SK-N-SH treated with all-trans-retinoic acid at 6 μM for 48 hours (cell line): ENCODE measurements around the gene NRXN2.

Experiments
- ATAC-seq: fragments of 200-7000 bp; cut with Tn5 transposase; 3 replicates; pipeline ENCODE4 v1.9.1; 2020; ENCODE audit warnings: mild to moderate bottlenecking, moderate library complexity
- ARNTL ChIP-seq: fragments of 450-650 bp; formaldehyde crosslinking; IDR thresholded peaks from 2 replicates; pipeline ENCODE4 v1.5.0; 2020; ENCODE audit warnings: low read depth, mild to moderate bottlenecking, moderate library complexity, borderline replicate concordance
- BACH2 ChIP-seq: fragments of 250-450 bp; sonication (Bioruptor Pico); IDR thresholded peaks from 2 replicates; pipeline ENCODE4 v1.9.0; 2021; ENCODE audit warnings: mild to moderate bottlenecking, borderline replicate concordance
- CSDC2 ChIP-seq: fragments of 250-450 bp; sonication (Bioruptor Pico); IDR thresholded peaks from 2 replicates; pipeline ENCODE4 v1.5.0; 2020; ENCODE audit warnings: mild to moderate bottlenecking, moderate library complexity
- ESRRG ChIP-seq: fragments of 250-450 bp; sonication (Bioruptor Pico); IDR thresholded peaks from 2 replicates; pipeline ENCODE4 v1.6.1; 2021; ENCODE audit warnings: mild to moderate bottlenecking
- GLIS3 ChIP-seq: fragments of 250-450 bp; sonication (Bioruptor Pico); IDR thresholded peaks from 2 replicates; pipeline ENCODE4 v1.5.0; 2020; ENCODE audit warnings: mild to moderate bottlenecking, moderate library complexity
- ISL1 ChIP-seq: fragments of 250-450 bp; sonication (Bioruptor Pico); IDR thresholded peaks from 2 replicates; pipeline ENCODE4 v2.1.2; 2022; ENCODE audit warnings: mild to moderate bottlenecking, moderate library complexity
- OSR1 ChIP-seq: fragments of 250-450 bp; sonication (Bioruptor Pico); IDR thresholded peaks from 2 replicates; pipeline ENCODE4 v1.8.0; 2022; ENCODE audit warnings: moderate library complexity, mild to moderate bottlenecking, inconsistent platforms
- PPARA ChIP-seq: fragments of 250-450 bp; sonication (Bioruptor Pico); IDR thresholded peaks from 2 replicates; pipeline ENCODE4 v1.5.0; 2020; ENCODE audit warnings: mild to moderate bottlenecking, borderline replicate concordance
- RARB ChIP-seq: fragments of 250-450 bp; sonication (Bioruptor Pico); IDR thresholded peaks from 2 replicates; pipeline ENCODE4 v1.8.0; 2021; ENCODE audit warnings: mild to moderate bottlenecking, moderate library complexity
- SNAI2 ChIP-seq: fragments of 250-450 bp; sonication (Bioruptor Pico); IDR thresholded peaks from 2 replicates; pipeline ENCODE4 v1.5.0; 2020; ENCODE audit warnings: mild to moderate bottlenecking, moderate library complexity
- TCF4 ChIP-seq: fragments of 250-450 bp; sonication (Bioruptor Pico); IDR thresholded peaks from 2 replicates; pipeline ENCODE4 v1.8.0; 2021; ENCODE audit warnings: mild to moderate bottlenecking, moderate library complexity, borderline replicate concordance
- TOX ChIP-seq: fragments of 250-450 bp; sonication (Bioruptor Pico); IDR thresholded peaks from 2 replicates; pipeline ENCODE4 v1.8.0; 2021; ENCODE audit warnings: mild to moderate bottlenecking, moderate library complexity, borderline replicate concordance
- ZC3H10 ChIP-seq: fragments of 250-450 bp; sonication (Bioruptor Pico); IDR thresholded peaks from 2 replicates; pipeline ENCODE4 v1.5.1; 2021; ENCODE audit warnings: mild to moderate bottlenecking, moderate library complexity
- ZFP3 ChIP-seq: fragments of 250-450 bp; sonication (Bioruptor Pico); IDR thresholded peaks from 2 replicates; pipeline ENCODE4 v1.5.0; 2020; ENCODE audit warnings: mild to moderate bottlenecking, moderate library complexity
- ZFP30 ChIP-seq: fragments of 450-650 bp; formaldehyde crosslinking; IDR thresholded peaks from 2 replicates; pipeline ENCODE4 v1.5.0; 2022; ENCODE audit warnings: mild to moderate bottlenecking, moderate library complexity
- ZNF565 ChIP-seq: fragments of 450-650 bp; formaldehyde crosslinking; conservative IDR thresholded peaks from 2 replicates; pipeline ENCODE4 v1.5.0; 2020; ENCODE audit warnings: low read depth, mild to moderate bottlenecking, moderate library complexity
- ZNF70 ChIP-seq: fragments of 450-650 bp; formaldehyde crosslinking; IDR thresholded peaks from 2 replicates; pipeline ENCODE4 v1.5.0; 2020; ENCODE audit warnings: mild to moderate bottlenecking, moderate library complexity
- ZNF8 ChIP-seq: fragments of 450-650 bp; formaldehyde crosslinking; IDR thresholded peaks from 2 replicates; pipeline ENCODE4 v1.5.0; 2020; ENCODE audit warnings: mild to moderate bottlenecking, moderate library complexity
- TF ChIP-seq, protein P1 (sequence below): fragments of 250-450 bp; sonication (Bioruptor Pico); IDR thresholded peaks from 2 replicates; pipeline ENCODE4 v1.5.0; 2020; ENCODE audit warnings: mild to moderate bottlenecking, moderate library complexity
- TF ChIP-seq, protein P2 (sequence below): fragments of 250-450 bp; sonication (Bioruptor Pico); IDR thresholded peaks from 2 replicates; pipeline ENCODE4 v1.8.0; 2021; ENCODE audit warnings: low read depth, mild to moderate bottlenecking, moderate library complexity, borderline replicate concordance
- TF ChIP-seq, protein P3 (sequence below): fragments of 250-450 bp; sonication (Bioruptor Pico); IDR thresholded peaks from 2 replicates; pipeline ENCODE4 v1.8.0; 2020; ENCODE audit warnings: mild to moderate bottlenecking, moderate library complexity, borderline replicate concordance
- TF ChIP-seq, protein P4 (sequence below): fragments of 250-450 bp; sonication (Bioruptor Pico); IDR thresholded peaks from 2 replicates; pipeline ENCODE4 v1.5.1; 2021; ENCODE audit warnings: mild to moderate bottlenecking, moderate library complexity
- TF ChIP-seq, protein P5 (sequence below): fragments of 250-450 bp; sonication (Bioruptor Pico); IDR thresholded peaks from 2 replicates; pipeline ENCODE4 v1.5.1; 2020; ENCODE audit warnings: low read depth, mild to moderate bottlenecking, moderate library complexity

NRXN2 gene

DNA sequence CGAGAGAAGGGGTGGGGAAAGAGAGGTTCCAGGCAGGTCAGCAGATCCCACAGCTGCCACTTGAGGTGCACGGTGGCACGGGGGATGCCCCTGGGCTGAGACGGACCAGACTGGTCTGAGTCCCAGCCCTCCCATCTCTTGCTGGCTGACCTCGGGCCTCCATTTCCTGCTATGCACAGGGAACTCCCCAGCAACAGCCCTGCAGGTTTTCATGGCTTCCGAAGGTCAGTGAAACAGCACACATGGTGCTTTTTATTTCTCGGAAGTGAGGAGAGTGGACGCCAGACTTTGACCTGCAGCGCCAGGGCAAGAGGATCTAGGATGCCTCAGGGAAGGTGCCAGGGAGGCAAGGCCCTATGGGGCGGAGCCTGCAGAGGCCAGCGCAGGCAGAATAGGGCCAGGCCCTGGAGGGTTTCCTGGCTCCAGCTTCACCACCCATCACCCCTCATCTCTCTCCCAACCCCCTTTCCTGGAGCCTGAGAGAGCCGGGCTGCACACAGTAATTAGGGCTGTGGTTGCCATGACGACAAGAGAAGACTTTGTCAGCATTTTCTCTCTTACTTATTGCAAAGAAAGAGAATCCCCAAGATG is 102.5 kb downstream of the NRXN2 start:
- ATAC-seq, result no peak; the same call in 2 of the 3 replicates
- TF ChIP-seq ISL1 (CRISPR knock-in tag), result no peak
- TF ChIP-seq, protein P1, sequence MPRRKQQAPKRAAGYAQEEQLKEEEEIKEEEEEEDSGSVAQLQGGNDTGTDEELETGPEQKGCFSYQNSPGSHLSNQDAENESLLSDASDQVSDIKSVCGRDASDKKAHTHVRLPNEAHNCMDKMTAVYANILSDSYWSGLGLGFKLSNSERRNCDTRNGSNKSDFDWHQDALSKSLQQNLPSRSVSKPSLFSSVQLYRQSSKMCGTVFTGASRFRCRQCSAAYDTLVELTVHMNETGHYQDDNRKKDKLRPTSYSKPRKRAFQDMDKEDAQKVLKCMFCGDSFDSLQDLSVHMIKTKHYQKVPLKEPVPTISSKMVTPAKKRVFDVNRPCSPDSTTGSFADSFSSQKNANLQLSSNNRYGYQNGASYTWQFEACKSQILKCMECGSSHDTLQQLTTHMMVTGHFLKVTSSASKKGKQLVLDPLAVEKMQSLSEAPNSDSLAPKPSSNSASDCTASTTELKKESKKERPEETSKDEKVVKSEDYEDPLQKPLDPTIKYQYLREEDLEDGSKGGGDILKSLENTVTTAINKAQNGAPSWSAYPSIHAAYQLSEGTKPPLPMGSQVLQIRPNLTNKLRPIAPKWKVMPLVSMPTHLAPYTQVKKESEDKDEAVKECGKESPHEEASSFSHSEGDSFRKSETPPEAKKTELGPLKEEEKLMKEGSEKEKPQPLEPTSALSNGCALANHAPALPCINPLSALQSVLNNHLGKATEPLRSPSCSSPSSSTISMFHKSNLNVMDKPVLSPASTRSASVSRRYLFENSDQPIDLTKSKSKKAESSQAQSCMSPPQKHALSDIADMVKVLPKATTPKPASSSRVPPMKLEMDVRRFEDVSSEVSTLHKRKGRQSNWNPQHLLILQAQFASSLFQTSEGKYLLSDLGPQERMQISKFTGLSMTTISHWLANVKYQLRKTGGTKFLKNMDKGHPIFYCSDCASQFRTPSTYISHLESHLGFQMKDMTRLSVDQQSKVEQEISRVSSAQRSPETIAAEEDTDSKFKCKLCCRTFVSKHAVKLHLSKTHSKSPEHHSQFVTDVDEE, result no peak; the same call in 1 of the 2 replicates
- no peak for TF ChIP-seq TCF4 (CRISPR knock-in tag)
- no peak for TF ChIP-seq OSR1 (CRISPR knock-in tag)
- no peak for TF ChIP-seq ZNF565 (CRISPR knock-in tag)
- no peak for TF ChIP-seq ZNF8
- no peak for TF ChIP-seq BACH2
- TF ChIP-seq, protein P2, sequence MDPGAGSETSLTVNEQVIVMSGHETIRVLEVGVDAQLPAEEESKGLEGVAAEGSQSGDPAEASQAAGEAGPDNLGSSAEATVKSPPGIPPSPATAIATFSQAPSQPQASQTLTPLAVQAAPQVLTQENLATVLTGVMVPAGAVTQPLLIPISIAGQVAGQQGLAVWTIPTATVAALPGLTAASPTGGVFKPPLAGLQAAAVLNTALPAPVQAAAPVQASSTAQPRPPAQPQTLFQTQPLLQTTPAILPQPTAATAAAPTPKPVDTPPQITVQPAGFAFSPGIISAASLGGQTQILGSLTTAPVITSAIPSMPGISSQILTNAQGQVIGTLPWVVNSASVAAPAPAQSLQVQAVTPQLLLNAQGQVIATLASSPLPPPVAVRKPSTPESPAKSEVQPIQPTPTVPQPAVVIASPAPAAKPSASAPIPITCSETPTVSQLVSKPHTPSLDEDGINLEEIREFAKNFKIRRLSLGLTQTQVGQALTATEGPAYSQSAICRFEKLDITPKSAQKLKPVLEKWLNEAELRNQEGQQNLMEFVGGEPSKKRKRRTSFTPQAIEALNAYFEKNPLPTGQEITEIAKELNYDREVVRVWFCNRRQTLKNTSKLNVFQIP (CRISPR knock-in tag), result no peak
- TF ChIP-seq SNAI2, result no peak
- TF ChIP-seq ZFP30 (CRISPR knock-in tag), result no peak
- TF ChIP-seq, protein P3, sequence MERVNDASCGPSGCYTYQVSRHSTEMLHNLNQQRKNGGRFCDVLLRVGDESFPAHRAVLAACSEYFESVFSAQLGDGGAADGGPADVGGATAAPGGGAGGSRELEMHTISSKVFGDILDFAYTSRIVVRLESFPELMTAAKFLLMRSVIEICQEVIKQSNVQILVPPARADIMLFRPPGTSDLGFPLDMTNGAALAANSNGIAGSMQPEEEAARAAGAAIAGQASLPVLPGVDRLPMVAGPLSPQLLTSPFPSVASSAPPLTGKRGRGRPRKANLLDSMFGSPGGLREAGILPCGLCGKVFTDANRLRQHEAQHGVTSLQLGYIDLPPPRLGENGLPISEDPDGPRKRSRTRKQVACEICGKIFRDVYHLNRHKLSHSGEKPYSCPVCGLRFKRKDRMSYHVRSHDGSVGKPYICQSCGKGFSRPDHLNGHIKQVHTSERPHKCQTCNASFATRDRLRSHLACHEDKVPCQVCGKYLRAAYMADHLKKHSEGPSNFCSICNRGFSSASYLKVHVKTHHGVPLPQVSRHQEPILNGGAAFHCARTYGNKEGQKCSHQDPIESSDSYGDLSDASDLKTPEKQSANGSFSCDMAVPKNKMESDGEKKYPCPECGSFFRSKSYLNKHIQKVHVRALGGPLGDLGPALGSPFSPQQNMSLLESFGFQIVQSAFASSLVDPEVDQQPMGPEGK (CRISPR knock-in tag), result no peak
- TF ChIP-seq CSDC2, result no peak
- TF ChIP-seq TOX, result no peak
- TF ChIP-seq, protein P4, sequence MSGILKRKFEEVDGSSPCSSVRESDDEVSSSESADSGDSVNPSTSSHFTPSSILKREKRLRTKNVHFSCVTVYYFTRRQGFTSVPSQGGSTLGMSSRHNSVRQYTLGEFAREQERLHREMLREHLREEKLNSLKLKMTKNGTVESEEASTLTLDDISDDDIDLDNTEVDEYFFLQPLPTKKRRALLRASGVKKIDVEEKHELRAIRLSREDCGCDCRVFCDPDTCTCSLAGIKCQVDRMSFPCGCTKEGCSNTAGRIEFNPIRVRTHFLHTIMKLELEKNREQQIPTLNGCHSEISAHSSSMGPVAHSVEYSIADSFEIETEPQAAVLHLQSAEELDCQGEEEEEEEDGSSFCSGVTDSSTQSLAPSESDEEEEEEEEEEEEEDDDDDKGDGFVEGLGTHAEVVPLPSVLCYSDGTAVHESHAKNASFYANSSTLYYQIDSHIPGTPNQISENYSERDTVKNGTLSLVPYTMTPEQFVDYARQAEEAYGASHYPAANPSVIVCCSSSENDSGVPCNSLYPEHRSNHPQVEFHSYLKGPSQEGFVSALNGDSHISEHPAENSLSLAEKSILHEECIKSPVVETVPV (CRISPR knock-in tag), result no peak
- TF ChIP-seq ZNF70 (CRISPR knock-in tag), result no peak
- no peak for TF ChIP-seq ZFP3 (CRISPR knock-in tag)
- no peak for TF ChIP-seq ARNTL (CRISPR knock-in tag)

DNA sequence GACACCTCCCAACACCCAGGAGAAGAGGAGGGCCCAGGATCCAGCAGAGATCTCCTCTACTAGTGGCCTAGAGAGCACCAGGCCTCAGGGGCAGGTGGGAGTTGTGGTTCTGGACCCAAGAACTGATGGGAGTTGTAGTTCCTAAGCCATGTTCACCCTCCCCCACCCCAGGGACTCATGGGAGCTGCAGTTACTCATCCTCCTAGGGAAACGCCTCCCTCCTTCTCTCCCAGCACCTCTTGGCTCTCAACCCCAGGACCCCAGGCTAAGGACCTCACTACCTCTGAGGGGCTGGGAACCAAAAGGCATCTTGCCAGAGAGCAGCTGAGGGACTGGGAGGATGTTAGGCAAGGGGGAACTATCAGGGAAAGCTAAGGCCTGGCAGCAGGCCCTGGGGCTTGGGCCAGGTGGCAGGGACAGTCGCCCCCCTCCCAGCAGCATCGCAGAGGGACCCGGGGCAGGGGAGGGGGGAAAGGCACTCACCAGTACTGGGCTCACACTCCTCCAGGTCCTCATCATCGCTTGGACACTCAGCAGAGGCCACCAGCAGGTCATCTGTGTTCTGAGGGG is 103.1 kb downstream of the NRXN2 start:
- ATAC-seq, result peak; percentile 51

DNA sequence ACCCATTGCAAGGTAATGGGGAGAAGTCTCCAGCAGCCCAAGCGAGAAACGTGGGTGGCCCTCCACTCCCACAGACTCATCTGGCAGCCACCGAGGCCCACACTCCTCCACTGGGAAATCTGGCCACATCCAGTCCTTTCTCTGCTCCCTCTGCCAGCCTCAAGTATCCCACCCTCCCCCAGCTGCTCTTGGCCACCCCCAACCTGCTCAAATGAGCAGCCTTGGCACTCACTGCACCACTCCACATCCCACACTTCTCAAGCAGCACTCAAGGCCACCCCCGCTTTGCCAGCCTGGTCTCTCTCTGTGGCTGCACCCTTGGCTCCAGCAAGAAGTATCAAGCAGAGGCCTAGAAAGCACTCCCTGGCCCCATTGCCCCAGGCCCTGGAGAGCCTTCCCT is 103.8 kb downstream of the NRXN2 start:
- ATAC-seq, result no peak

More for the DNA sequence above, 103.1 kb downstream of the NRXN2 start:
- TF ChIP-seq, protein P3 (CRISPR knock-in tag), result no peak

More for the DNA sequence above, 103.8 kb downstream of the NRXN2 start:
- TF ChIP-seq RARB, result no peak
- no peak for TF ChIP-seq OSR1 (CRISPR knock-in tag)
- TF ChIP-seq, protein P5, sequence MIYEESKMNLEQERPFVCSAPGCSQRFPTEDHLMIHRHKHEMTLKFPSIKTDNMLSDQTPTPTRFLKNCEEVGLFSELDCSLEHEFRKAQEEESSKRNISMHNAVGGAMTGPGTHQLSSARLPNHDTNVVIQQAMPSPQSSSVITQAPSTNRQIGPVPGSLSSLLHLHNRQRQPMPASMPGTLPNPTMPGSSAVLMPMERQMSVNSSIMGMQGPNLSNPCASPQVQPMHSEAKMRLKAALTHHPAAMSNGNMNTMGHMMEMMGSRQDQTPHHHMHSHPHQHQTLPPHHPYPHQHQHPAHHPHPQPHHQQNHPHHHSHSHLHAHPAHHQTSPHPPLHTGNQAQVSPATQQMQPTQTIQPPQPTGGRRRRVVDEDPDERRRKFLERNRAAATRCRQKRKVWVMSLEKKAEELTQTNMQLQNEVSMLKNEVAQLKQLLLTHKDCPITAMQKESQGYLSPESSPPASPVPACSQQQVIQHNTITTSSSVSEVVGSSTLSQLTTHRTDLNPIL, result no peak
- TF ChIP-seq PPARA, result no peak
- TF ChIP-seq ARNTL (CRISPR knock-in tag), result no peak
- no peak for TF ChIP-seq CSDC2
- no peak for TF ChIP-seq SNAI2
- TF ChIP-seq BACH2, result no peak
- TF ChIP-seq ZNF8, result no peak
- TF ChIP-seq, protein P2 (CRISPR knock-in tag), result no peak
- TF ChIP-seq ZC3H10 (CRISPR knock-in tag), result no peak
- TF ChIP-seq ZFP30 (CRISPR knock-in tag), result no peak
- TF ChIP-seq GLIS3, result no peak
- no peak for TF ChIP-seq ESRRG (CRISPR knock-in tag)
- no peak for TF ChIP-seq ZNF70 (CRISPR knock-in tag)
- no peak for TF ChIP-seq TOX
